ENCODE data around the gene DAZAP1.

DNA sequence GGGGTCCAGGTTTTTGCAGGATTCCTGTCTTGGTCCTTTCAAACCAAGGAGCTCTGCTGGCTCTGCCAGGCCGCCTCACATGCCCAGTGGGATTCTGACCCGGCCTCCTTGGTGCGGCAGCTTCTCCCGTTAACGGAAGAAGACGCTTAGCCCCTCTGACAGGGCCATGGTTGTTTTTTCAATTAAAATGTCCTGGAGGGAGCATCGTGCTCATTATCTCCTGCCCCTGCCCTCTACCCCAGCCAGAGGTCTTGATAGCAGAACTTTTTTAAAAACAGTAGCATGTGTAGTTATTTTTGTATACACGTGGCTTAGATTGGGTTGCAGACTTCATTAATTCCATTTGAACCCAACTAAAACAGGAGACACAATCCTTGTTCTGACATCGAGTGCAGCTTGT is 19.4 kb downstream of the DAZAP1 start:
- TF ChIP-seq, protein P1, sequence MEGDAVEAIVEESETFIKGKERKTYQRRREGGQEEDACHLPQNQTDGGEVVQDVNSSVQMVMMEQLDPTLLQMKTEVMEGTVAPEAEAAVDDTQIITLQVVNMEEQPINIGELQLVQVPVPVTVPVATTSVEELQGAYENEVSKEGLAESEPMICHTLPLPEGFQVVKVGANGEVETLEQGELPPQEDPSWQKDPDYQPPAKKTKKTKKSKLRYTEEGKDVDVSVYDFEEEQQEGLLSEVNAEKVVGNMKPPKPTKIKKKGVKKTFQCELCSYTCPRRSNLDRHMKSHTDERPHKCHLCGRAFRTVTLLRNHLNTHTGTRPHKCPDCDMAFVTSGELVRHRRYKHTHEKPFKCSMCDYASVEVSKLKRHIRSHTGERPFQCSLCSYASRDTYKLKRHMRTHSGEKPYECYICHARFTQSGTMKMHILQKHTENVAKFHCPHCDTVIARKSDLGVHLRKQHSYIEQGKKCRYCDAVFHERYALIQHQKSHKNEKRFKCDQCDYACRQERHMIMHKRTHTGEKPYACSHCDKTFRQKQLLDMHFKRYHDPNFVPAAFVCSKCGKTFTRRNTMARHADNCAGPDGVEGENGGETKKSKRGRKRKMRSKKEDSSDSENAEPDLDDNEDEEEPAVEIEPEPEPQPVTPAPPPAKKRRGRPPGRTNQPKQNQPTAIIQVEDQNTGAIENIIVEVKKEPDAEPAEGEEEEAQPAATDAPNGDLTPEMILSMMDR (IDR thresholded peaks at IDR 0.05): no peak
- no peak for TF ChIP-seq POLR2AphosphoS5 (IDR thresholded peaks at IDR 0.05)

All from breast epithelium (tissue), 3 donors.